Lung (tissue), 12 donors: Measurements from ENCODE around the gene PCDH9. TPM values are rescaled to one million over a fixed set of nuclear protein-coding genes. Genes with fewer than 3 reads are reported as not detected.

Experiments
- ATAC-seq: fragments of 200-7000 bp; cut with Tn5 transposase; one replicate; pipeline ENCODE4 v1.9.1; 2020; ENCODE audit warnings: moderate number of reproducible peaks; ENCODE audit not compliant: insufficient read depth, low FRiP score
- DNase-seq, 3 donors: peaks; one replicate each; pipeline ENCODE4 v3.0.0-alpha.2; 2013 to 2017
- H3K27ac ChIP-seq, 2 donors: one replicate each; pipeline ENCODE4 v1.5.1; 2013; ENCODE audit warnings: mild to moderate bottlenecking in 2 of 2, moderate library complexity in 2 of 2, control low read depth in 1 of 2, inconsistent platforms in 1 of 2, low read depth in 1 of 2, low read length in 1 of 2
- H3K27me3 ChIP-seq, 3 donors: one replicate each; pipeline ENCODE4 v1.5.1; 2013; ENCODE audit warnings: low read length in 2 of 3; ENCODE audit not compliant: control insufficient read depth in 3 of 3, insufficient read depth in 3 of 3
- H3K36me3 ChIP-seq, 4 donors: one replicate each; pipeline ENCODE4 v1.5.1; 2013; ENCODE audit warnings: low read length in 4 of 4, mild to moderate bottlenecking in 1 of 4, moderate library complexity in 1 of 4; ENCODE audit not compliant: control insufficient read depth in 4 of 4, insufficient read depth in 4 of 4
- H3K4me1 ChIP-seq, 5 donors: one replicate each; pipeline ENCODE4 v1.5.1; 2013; ENCODE audit warnings: low read length in 5 of 5, mild to moderate bottlenecking in 2 of 5, moderate library complexity in 1 of 5; ENCODE audit not compliant: control insufficient read depth in 5 of 5, insufficient read depth in 5 of 5
- H3K4me3 ChIP-seq: one replicate; pipeline ENCODE4 v1.5.1; 2013; ENCODE audit warnings: mild to moderate bottlenecking, control low read depth, moderate library complexity
- H3K9ac ChIP-seq, 2 donors: one replicate each; pipeline ENCODE4 v1.5.1; 2013; ENCODE audit warnings: low read length in 2 of 2, control low read depth in 1 of 2; ENCODE audit not compliant: insufficient read depth in 1 of 2
- H3K9me3 ChIP-seq, 4 donors: one replicate each; pipeline ENCODE4 v1.5.1; 2013; ENCODE audit warnings: low read length in 3 of 4, mild to moderate bottlenecking in 1 of 4, moderate library complexity in 1 of 4; ENCODE audit not compliant: control insufficient read depth in 4 of 4, insufficient read depth in 3 of 4
- CTCF ChIP-seq: IDR thresholded peaks from 2 replicates; pipeline ENCODE4 v1.5.1; 2012; ENCODE audit warnings: mild to moderate bottlenecking; ENCODE audit errors: control extremely low read depth, extremely low read depth
- WGBS, 2 donors: extraction: QIAGEN DNeasy Blood & Tissue Kit; methylation state at CpG; one replicate each; pipeline ENCODE4 v1.1.7; 2013; 5-methylcytosine and 5-hydroxymethylcytosine counted together
- polyA plus RNA-seq, 2 donors: library from polyadenylated mRNA; stranded (reverse); fragments of 200-250 nt; gene quantifications; one replicate each; pipeline ENCODE4 v1.2.1, GENCODE V29; 2013
- total RNA-seq, 2 donors: library from RNA; depleted of rRNA in 1 of 2; stranded (reverse); fragments of >200 nt in 1 of 2; gene quantifications; one replicate each; pipeline ENCODE4 v1.2.1, GENCODE V29; 2014 to 2021
- donor health status: control.
- donor health status: control.
- donor health status: Bipolar disorder and iron deficiency.
- donor health status: healthy.
- donor health status: DM: yes; HTN: yes; CAD: no.

Gene PCDH9
- total and polyA plus RNA-seq, 4 donors: 0.68 to 22.2 (median 4.1) TPM

- no peaks in the 10 kb centered on the region for H3K36me3 ChIP-seq
- H3K9ac ChIP-seq: no peak overlapping the region
- H3K4me1 ChIP-seq: no peaks in the 10 kb centered on the region
- ATAC-seq (no peak), DNase-seq (no peak)
- TF ChIP-seq CTCF: no peak
- no peak overlapping the region for H3K27ac ChIP-seq
- H3K9me3 ChIP-seq: no peaks in the 10 kb centered on the region
- H3K27me3 ChIP-seq: no peaks in the 10 kb centered on the region
- 90 to 91% methylated on average over 5 of the region's 5 CpGs for WGBS, 2 donors
- no peak overlapping the region for H3K4me3 ChIP-seq
Measured at GRCh38 chr13:66937423-66937822, 292.7 kb downstream of the PCDH9 start.

- DNase-seq: no peak
- no peak for TF ChIP-seq CTCF
- Histone ChIP-seq H3K9me3 (no peaks in the 10 kb centered on the region), H3K4me3 (no peak overlapping the region), H3K36me3 (no peaks in the 10 kb centered on the region), H3K9ac (no peak overlapping the region), H3K27ac (no peak overlapping the region), H3K27me3 (no peaks in the 10 kb centered on the region), H3K4me1 (no peaks in the 10 kb centered on the region)
- ATAC-seq: no peak
- WGBS, 2 donors: 94 to 95% methylated on average over 7 of the region's 7 CpGs
Measured at GRCh38 chr13:66933994-66934393, 296.1 kb downstream of the PCDH9 start.

GRCh38 chr13:66933527-66933926 is 296.6 kb downstream of the PCDH9 start:
- ATAC-seq (no peak), DNase-seq (no peak)
- no peak overlapping the region for H3K27ac ChIP-seq
- H3K4me3 ChIP-seq: no peak overlapping the region
- no peak overlapping the region for H3K9ac ChIP-seq
- 69 to 72% methylated on average over 3 of the region's 3 CpGs for WGBS, 2 donors
- H3K27me3 ChIP-seq: no peaks in the 10 kb centered on the region
- no peak for TF ChIP-seq CTCF
- H3K9me3 ChIP-seq: no peaks in the 10 kb centered on the region
- no peaks in the 10 kb centered on the region for H3K4me1 ChIP-seq
- no peaks in the 10 kb centered on the region for H3K36me3 ChIP-seq

- no peak overlapping the region for H3K9ac ChIP-seq
Measured at GRCh38 chr13:66927562-66927961, 302.6 kb downstream of the PCDH9 start.

More at GRCh38 chr13:66927562-66927961, 302.6 kb downstream of the PCDH9 start:
- Histone ChIP-seq H3K9me3 (no peaks in the 10 kb centered on the region), H3K36me3 (no peaks in the 10 kb centered on the region), H3K27ac (no peak overlapping the region), H3K4me3 (no peak overlapping the region), H3K4me1 (peaks cover 0 to 3% (median 0%) of the 10 kb centered on the region in 5 donors), H3K27me3 (no peaks in the 10 kb centered on the region)
- TF ChIP-seq CTCF: no peak
- DNase-seq (no peak), ATAC-seq (no peak)
